Esophagus squamous epithelium (tissue), 5 donors: ENCODE results near the gene IFRD1. TPM values are rescaled to one million over a fixed set of nuclear protein-coding genes. Genes with fewer than 3 reads are reported as not detected.

Experiments used
- DNase-seq: peaks from one replicate; lab custom pipeline; 2025; lab: John Stamatoyannopoulos, UW
- H3K27ac ChIP-seq, 4 donors: fragments of 200-600 bp; sonication (generic); one replicate each; pipeline ENCODE4 v1.5.1; 2016 to 2019; ENCODE audit warnings: mild to moderate bottlenecking in 1 of 4
- H3K27me3 ChIP-seq, 4 donors: fragments of 200-600 bp; sonication (generic); 1 replicate in 3 of 4; 2 replicates in 1 of 4; pipeline versions ENCODE4 v1.5.1 to v1.6.0; 2017 to 2021; ENCODE audit warnings: antibody characterized with exemption in 1 of 4
- H3K36me3 ChIP-seq, 3 donors: fragments of 200-600 bp; sonication (generic); one replicate each; pipeline ENCODE4 v1.5.1; 2016 to 2019
- H3K4me1 ChIP-seq, 3 donors: fragments of 200-600 bp; sonication (generic); one replicate each; pipeline ENCODE4 v1.5.1; 2017 to 2019
- H3K4me3 ChIP-seq, 4 donors: fragments of 200-600 bp; sonication (generic); 1 replicate in 3 of 4; 2 replicates in 1 of 4; pipeline ENCODE4 v1.5.1; 2016 to 2019; ENCODE audit warnings: mild to moderate bottlenecking in 2 of 4, moderate library complexity in 1 of 4
- H3K9me3 ChIP-seq, 3 donors: fragments of 200-600 bp; sonication (generic); one replicate each; pipeline ENCODE4 v1.5.1; 2016 to 2019
- POLR2A ChIP-seq, 4 donors: fragments of 450-650 bp; IDR thresholded peaks; one replicate each; pipeline ENCODE4 v1.6.1; 2017; ENCODE audit warnings: antibody characterized with exemption in 4 of 4, mild to moderate bottlenecking in 4 of 4, moderate library complexity in 3 of 4
- WGBS, 2 donors: methylation state at CpG; one replicate each; pipeline ENCODE4 v1.1.5; 2018; 5-methylcytosine and 5-hydroxymethylcytosine counted together
- intact Hi-C: fragments of 100-400 bp; cut with DNase I; formaldehyde crosslinking; loops from one replicate; pipeline ENCODE4 v1.15.0; 2022
- total RNA-seq, 4 donors: library from RNA; depleted of rRNA; stranded (reverse); fragments of >200 nt; gene quantifications; one replicate each; pipeline ENCODE4 v1.1.0, GENCODE V29; 2016
- TF ChIP-seq, protein P1 (sequence below), 6 experiments: fragments of 450-650 bp in 4 of 6; fragments of 200-600 bp in 2 of 6; sonication (generic) in 2 of 6; IDR thresholded peaks; one replicate each; pipeline ENCODE4 v1.5.1; 2016 to 2019; ENCODE audit warnings: antibody characterized with exemption in 6 of 6, mild to moderate bottlenecking in 4 of 6, moderate library complexity in 4 of 6
- donor health status: DM: yes; HTN: yes; CAD: no.

The IFRD1 gene
- total RNA-seq, 4 donors from 2014 or later, result 19.4 to 52.1 (median 31.1) TPM

DNA sequence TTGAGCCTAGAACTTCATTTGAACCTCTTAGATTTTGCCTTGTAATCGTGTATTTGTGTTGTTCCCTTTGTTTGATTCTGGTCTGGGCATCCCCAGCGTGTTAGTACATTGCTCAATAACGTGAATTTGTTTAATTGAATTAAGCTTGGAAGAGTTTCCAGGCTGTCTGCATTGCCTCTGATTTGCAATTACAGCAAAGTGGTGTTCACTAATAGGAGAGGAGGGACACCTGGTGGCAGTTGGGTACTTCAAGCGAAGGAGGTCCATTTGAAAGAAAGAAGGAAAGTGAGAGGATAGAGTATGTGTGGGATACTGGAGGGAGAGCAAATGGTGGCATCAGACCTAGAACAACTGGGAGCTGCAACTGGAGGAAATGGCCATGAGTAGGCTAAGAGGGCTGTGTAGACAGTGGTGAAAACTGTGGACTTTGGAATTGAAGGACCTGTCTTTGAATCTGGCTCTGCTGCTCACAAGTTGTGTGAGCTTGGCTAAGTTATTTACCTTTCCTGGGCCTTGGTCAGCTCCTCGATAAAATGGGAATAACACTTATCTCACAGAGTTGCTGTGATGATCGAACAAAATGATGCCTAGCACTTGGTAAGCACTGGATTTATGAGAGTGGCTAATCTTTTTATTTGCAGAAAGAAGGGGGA lies 45.7 kb downstream of the IFRD1 start:
- DNase-seq, result no peak
- no peaks in the 10 kb centered on the region for H3K9me3 ChIP-seq

DNA sequence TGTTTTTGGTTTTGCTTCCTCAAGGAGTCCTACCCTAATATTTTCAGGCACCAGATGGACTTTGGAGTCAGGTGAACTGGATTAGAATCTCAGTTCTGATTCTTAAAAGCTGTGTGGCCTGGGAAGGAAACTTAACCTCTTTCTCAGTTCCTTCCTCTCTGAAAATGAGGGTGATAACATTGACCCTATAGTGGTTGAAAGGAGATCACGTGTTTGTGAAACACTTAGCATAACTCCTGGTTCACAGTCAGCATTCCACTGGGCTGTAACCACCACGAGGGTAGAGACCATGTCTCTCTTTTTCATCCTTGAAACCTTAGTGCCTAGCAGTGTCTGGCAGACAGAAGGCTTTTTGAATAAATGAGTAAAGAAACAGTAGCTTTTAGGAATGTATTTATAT lies 47.2 kb downstream of the IFRD1 start:
- H3K27ac ChIP-seq, result no peak overlapping the region

More for the DNA sequence above, 45.7 kb downstream of the IFRD1 start:
- WGBS, 2 donors, result 21 to 37% methylated on average over 6 of the region's 6 CpGs
- no peaks in the 10 kb centered on the region for H3K27me3 ChIP-seq
- H3K4me3 ChIP-seq, result no peak overlapping the region
- peak overlapping the region in 1 of 4 donors; percentile 42 for H3K27ac ChIP-seq
- no peaks in the 10 kb centered on the region for H3K36me3 ChIP-seq
- no peak for TF ChIP-seq POLR2A (IDR thresholded peaks at IDR 0.05)
- TF ChIP-seq, protein P1, sequence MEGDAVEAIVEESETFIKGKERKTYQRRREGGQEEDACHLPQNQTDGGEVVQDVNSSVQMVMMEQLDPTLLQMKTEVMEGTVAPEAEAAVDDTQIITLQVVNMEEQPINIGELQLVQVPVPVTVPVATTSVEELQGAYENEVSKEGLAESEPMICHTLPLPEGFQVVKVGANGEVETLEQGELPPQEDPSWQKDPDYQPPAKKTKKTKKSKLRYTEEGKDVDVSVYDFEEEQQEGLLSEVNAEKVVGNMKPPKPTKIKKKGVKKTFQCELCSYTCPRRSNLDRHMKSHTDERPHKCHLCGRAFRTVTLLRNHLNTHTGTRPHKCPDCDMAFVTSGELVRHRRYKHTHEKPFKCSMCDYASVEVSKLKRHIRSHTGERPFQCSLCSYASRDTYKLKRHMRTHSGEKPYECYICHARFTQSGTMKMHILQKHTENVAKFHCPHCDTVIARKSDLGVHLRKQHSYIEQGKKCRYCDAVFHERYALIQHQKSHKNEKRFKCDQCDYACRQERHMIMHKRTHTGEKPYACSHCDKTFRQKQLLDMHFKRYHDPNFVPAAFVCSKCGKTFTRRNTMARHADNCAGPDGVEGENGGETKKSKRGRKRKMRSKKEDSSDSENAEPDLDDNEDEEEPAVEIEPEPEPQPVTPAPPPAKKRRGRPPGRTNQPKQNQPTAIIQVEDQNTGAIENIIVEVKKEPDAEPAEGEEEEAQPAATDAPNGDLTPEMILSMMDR (IDR thresholded peaks at IDR 0.05), result peak in 5 of 6 experiments; percentile 61 to 75 (median 65)
- intact Hi-C loops, result loop anchor here (10.0 kb wide), 1 partner anchor 751 kb away; no protein-coding TSS in a partner anchor
- H3K4me1 ChIP-seq, result peaks cover 0 to 12% (median 9%) of the 10 kb centered on the region in 3 donors

DNA sequence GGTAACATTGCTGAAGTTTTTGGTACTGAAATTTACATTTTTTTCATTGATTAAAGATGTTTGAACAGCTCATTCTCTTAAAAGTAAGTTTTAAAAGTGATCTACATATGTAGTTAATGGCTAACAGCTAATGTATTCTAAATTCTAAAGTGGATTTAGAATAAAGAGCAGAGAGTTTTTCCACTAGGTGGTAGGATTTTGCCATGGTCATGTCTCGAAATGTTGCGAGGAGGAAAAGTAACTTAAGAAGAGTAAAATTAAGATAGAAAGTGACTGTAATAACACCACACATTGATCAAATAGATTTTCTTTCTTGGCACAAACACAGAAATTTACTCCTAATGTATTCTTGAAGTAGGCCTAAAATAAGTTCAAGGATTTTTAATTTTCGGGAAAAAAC lies 50.4 kb downstream of the IFRD1 start:
- no peaks in the 10 kb centered on the region for H3K27me3 ChIP-seq
- no peak overlapping the region for H3K4me3 ChIP-seq
- H3K27ac ChIP-seq, result no peak overlapping the region
- WGBS, 2 donors, result 94 to 96% methylated on average over 3 of the region's 3 CpGs
- H3K36me3 ChIP-seq, result no peaks in the 10 kb centered on the region
- DNase-seq, result no peak
- TF ChIP-seq, protein P1 (IDR thresholded peaks at IDR 0.05), result no peak
- no peak for TF ChIP-seq POLR2A (IDR thresholded peaks at IDR 0.05)
- no peaks in the 10 kb centered on the region for H3K9me3 ChIP-seq
- intact Hi-C loops, result no loop called here
- H3K4me1 ChIP-seq, result peaks cover 0 to 25% (median 1%) of the 10 kb centered on the region in 3 donors

More for the DNA sequence above, 47.2 kb downstream of the IFRD1 start:
- no peak for DNase-seq
- peaks cover 0 to 24% (median 9%) of the 10 kb centered on the region in 3 donors for H3K4me1 ChIP-seq
- intact Hi-C loops, result loop anchor here (10.0 kb wide), 1 partner anchor 753 kb away; no protein-coding TSS in a partner anchor
- no peaks in the 10 kb centered on the region for H3K36me3 ChIP-seq
- 41 to 44% methylated on average over 2 of the region's 2 CpGs for WGBS, 2 donors
- H3K27me3 ChIP-seq, result no peaks in the 10 kb centered on the region
- TF ChIP-seq, protein P1 (IDR thresholded peaks at IDR 0.05), result no peak
- TF ChIP-seq POLR2A (IDR thresholded peaks at IDR 0.05), result no peak
- H3K4me3 ChIP-seq, result no peak overlapping the region
- H3K9me3 ChIP-seq, result no peaks in the 10 kb centered on the region

DNA sequence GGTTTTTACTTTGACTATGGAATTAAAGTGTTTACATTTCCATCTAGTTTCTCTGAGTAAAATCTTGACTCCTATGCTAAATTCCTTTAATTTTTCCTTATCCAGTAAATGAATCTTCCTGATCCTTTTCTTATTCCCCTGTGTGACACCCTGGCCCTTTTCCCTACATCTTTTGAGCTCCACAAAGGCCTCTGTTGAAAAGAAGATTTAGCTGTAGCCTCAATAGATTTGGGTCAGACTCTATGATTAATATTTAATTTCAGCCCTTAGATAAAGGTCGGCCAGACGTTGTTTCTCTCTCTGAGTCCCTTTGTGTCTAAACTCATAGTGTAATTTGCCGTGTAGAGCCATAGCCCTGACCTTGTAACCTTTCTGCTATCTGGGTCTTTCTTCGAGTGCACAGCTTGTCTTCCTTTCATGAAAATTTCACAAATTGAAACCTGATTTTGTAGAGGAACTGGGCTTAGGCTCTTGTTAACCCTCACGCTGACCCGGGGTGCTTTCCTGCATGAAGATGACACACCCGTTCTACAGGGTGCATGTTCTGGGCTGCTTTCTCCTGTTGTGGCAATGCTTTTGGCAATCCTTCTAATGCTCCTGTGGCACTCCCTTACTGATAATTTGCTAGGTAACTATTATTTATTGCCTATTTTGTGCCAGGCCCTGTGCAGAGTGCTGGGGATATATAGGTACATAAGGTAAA lies 51.7 kb downstream of the IFRD1 start:
- Histone ChIP-seq H3K27me3 (no peaks in the 10 kb centered on the region), H3K27ac (peak overlapping the region in 3 of 4 donors; percentile 62 to 65 (median 64)), H3K9me3 (no peaks in the 10 kb centered on the region), H3K4me1 (peaks cover 0 to 23% (median 0%) of the 10 kb centered on the region in 3 donors), H3K4me3 (no peak overlapping the region), H3K36me3 (no peaks in the 10 kb centered on the region)
- TF ChIP-seq POLR2A (IDR thresholded peaks at IDR 0.05), result no peak
- TF ChIP-seq, protein P1 (IDR thresholded peaks at IDR 0.05), result no peak
- no peak for DNase-seq
- intact Hi-C loops, result no loop called here
- 21 to 48% methylated on average over 7 of the region's 7 CpGs for WGBS, 2 donors

DNA sequence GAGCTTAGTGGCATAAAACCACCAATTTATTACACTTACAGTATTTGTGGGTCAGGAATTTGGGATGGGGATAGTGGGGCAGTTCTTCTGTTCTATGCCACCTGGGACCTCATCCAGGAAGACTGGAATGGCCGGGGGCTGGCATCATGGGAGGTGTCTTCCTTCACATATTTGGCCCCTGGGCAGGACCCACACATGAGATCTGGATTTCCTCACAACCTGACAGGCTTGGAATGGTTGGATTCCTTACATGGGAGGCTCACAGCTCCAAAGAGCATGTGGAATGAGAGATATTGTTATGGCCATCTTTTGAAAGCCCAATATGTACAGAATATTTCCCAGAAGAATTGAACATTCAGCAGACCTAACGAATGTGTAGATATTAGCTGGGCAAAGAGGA lies 52.4 kb downstream of the IFRD1 start:
- TF ChIP-seq POLR2A (IDR thresholded peaks at IDR 0.05), result no peak
- TF ChIP-seq, protein P1 (IDR thresholded peaks at IDR 0.05), result no peak
- intact Hi-C loops, result no loop called here
- no peaks in the 10 kb centered on the region for H3K9me3 ChIP-seq
- H3K36me3 ChIP-seq, result no peaks in the 10 kb centered on the region
- peak overlapping the region in 3 of 4 donors; percentile 20 to 65 (median 64) for H3K27ac ChIP-seq
- no peaks in the 10 kb centered on the region for H3K27me3 ChIP-seq
- 65 to 85% methylated on average over 2 of the region's 2 CpGs for WGBS, 2 donors
- DNase-seq, result no peak
- peaks cover 0 to 23% (median 0%) of the 10 kb centered on the region in 3 donors for H3K4me1 ChIP-seq
- H3K4me3 ChIP-seq, result no peak overlapping the region
